ENCODE results near the gene GSG1L.

GSG1L gene

GRCh38 chr16:27771201-27771910 lies 292.2 kb downstream of the GSG1L start:
- no peak for DNase-seq (ENCODE audit: low spot score)

- DNase-seq (ENCODE audit: low spot score), result no peak
Observed at GRCh38 chr16:27770271-27771196, 293.0 kb downstream of the GSG1L start.

- DNase-seq (ENCODE audit: low spot score), result no peak
Observed at GRCh38 chr16:27769561-27770255, 293.8 kb downstream of the GSG1L start.

GRCh38 chr16:27768651-27769272 lies 294.8 kb downstream of the GSG1L start:
- no peak for DNase-seq (ENCODE audit: low spot score)

GRCh38 chr16:27767971-27768591 lies 295.4 kb downstream of the GSG1L start:
- no peak for DNase-seq (ENCODE audit: low spot score)

GRCh38 chr16:27767081-27767480 lies 296.4 kb downstream of the GSG1L start:
- no peak for DNase-seq (ENCODE audit: low spot score)

- no peak for DNase-seq (ENCODE audit: low spot score)
Observed at GRCh38 chr16:27766236-27766925, 297.1 kb downstream of the GSG1L start.

- DNase-seq (ENCODE audit: low spot score), result no peak
Observed at GRCh38 chr16:27764869-27765675, 298.4 kb downstream of the GSG1L start.

- DNase-seq (ENCODE audit: low spot score), result no peak
Observed at GRCh38 chr16:27764427-27764826, 299.1 kb downstream of the GSG1L start.

GRCh38 chr16:27762441-27762840 lies 301.1 kb downstream of the GSG1L start:
- no peak for DNase-seq (ENCODE audit: low spot score)

GRCh38 chr16:27761816-27762215 lies 301.7 kb downstream of the GSG1L start:
- DNase-seq (ENCODE audit: low spot score), result no peak

GRCh38 chr16:27760789-27761176 lies 302.7 kb downstream of the GSG1L start:
- no peak for DNase-seq (ENCODE audit: low spot score)

GRCh38 chr16:27759967-27760788 lies 303.3 kb downstream of the GSG1L start:
- DNase-seq (ENCODE audit: low spot score), result no peak

- DNase-seq (ENCODE audit: low spot score), result no peak
Observed at GRCh38 chr16:27759301-27759871, 304.1 kb downstream of the GSG1L start.

GRCh38 chr16:27758544-27758943 lies 305.0 kb downstream of the GSG1L start:
- DNase-seq (ENCODE audit: low spot score), result no peak

- DNase-seq (ENCODE audit: low spot score), result no peak
Observed at GRCh38 chr16:27756206-27756970, 307.1 kb downstream of the GSG1L start.

GRCh38 chr16:27754788-27755690 lies 308.5 kb downstream of the GSG1L start:
- no peak for DNase-seq (ENCODE audit: low spot score)

All from NAMALWA (cell line).